HUES48 (cell line): ENCODE results near the gene RMND1.
A peak's percentile ranks its signal among the peaks of the same experiment; 100 is the strongest.

Experiments used
- H3K27ac ChIP-seq: one replicate; pipeline ENCODE4 v1.7.0; 2013; ENCODE audit warnings: low read depth, low read length, inconsistent platforms
- H3K27me3 ChIP-seq: 2 replicates; pipeline ENCODE4 v1.6.1; 2013; ENCODE audit warnings: mild to moderate bottlenecking, low read length; ENCODE audit not compliant: control insufficient read depth, insufficient read depth
- H3K36me3 ChIP-seq: 2 replicates; pipeline ENCODE4 v1.6.1; 2013; ENCODE audit warnings: low read length; ENCODE audit not compliant: control insufficient read depth, insufficient read depth
- H3K4me1 ChIP-seq: 2 replicates; pipeline ENCODE4 v1.6.1; 2013; ENCODE audit warnings: mild to moderate bottlenecking, low read length; ENCODE audit not compliant: control insufficient read depth, insufficient read depth
- H3K4me3 ChIP-seq: 2 replicates; pipeline ENCODE4 v1.5.1; 2013; ENCODE audit warnings: mild to moderate bottlenecking, low read depth, low read length
- H3K9ac ChIP-seq: 2 replicates; pipeline ENCODE4 v1.6.1; 2013; ENCODE audit warnings: mild to moderate bottlenecking, low read depth, low read length, moderate library complexity
- H3K9me3 ChIP-seq: 2 replicates; pipeline ENCODE4 v1.6.1; 2013; ENCODE audit warnings: low read length; ENCODE audit not compliant: control insufficient read depth, insufficient read depth

The RMND1 gene

GRCh38 chr6:151393410-151393809 is 58.5 kb downstream of the RMND1 start:
- H3K9ac ChIP-seq, result no peak overlapping the region
- H3K36me3 ChIP-seq, result peaks cover 10% of the 10 kb centered on the region
- no peak overlapping the region for H3K27ac ChIP-seq
- peaks cover 10% of the 10 kb centered on the region for H3K4me1 ChIP-seq
- no peaks in the 10 kb centered on the region for H3K27me3 ChIP-seq
- no peaks in the 10 kb centered on the region for H3K9me3 ChIP-seq
- peak overlapping the region; percentile 93; the same call in 1 of the 2 replicates for H3K4me3 ChIP-seq

DNA sequence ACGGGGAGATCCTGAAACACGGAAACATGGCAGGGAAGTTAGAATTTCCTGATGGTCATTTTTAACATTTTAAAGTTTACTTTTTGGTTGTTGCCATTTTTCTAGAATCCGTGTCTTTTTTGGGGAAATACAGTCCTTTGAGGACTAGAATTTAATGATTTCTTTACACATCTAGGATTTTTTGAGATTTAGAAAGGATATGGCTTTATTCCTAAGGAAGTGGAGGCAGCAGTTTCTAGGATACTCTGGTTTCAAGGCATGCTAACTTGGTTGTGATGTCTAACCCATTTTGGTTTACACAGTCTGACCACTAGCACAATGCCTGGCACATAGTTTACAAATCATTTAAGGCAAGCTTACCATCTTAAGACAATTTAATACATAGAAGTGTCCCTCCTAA is 59.5 kb downstream of the RMND1 start:
- H3K9me3 ChIP-seq, result no peaks in the 10 kb centered on the region
- H3K27ac ChIP-seq, result peak overlapping the region; percentile 100
- no peaks in the 10 kb centered on the region for H3K27me3 ChIP-seq
- peak overlapping the region; percentile 87 for H3K9ac ChIP-seq
- H3K4me1 ChIP-seq, result peaks cover 10% of the 10 kb centered on the region
- peak overlapping the region; percentile 93 for H3K4me3 ChIP-seq
- peaks cover 11% of the 10 kb centered on the region for H3K36me3 ChIP-seq

- Histone ChIP-seq H3K9ac (peak within 1 kb of the TSS; percentile 95), H3K4me1 (peaks cover 10% of the 10 kb centered on the region)
Observed at GRCh38 chr6:151391471-151392413, 60.2 kb downstream of the RMND1 start, which contains the start of gene ZBTB2. Gene ZBTB2 (minus strand): TSS chr6:151391559. CDS start chr6:151373637, 17,922 bp downstream.

DNA sequence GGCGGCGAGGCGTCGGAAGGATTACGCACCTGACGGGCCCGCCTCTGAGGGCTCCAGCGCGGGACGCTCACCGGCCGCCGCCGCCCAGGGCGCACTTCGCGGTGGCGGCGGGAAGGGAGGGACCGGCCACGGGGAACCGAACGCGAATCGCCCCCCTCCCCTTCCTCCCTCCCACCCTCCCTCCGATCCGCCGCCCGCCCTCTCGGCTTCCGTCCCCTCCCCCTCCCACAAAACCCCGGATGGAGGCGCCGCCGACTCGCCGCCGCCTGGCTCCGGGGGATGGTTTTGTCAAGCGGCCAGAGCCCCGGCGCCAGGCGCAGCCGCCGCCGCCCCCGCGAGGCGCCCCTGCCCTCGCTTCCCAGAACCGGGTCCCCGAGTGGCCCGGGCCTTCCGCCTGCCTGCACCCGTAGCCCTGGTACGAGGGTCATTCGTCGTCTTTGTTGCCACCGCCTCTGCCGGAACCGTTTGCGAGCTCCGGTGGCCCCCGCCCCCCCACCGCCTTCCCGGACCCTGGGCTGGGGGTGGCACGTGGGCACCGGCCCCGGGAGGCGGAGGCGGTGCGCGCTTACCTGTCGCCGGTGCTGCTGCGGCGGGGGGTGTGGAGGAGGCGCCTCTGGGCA is 61.0 kb downstream of the RMND1 start:
- Histone ChIP-seq H3K36me3 (peaks cover 10% of the 10 kb centered on the region), H3K9me3 (no peaks in the 10 kb centered on the region), H3K27ac (peak overlapping the region; percentile 100), H3K4me1 (peaks cover 10% of the 10 kb centered on the region), H3K4me3 (peak overlapping the region; percentile 93), H3K9ac (peak overlapping the region; percentile 95), H3K27me3 (no peaks in the 10 kb centered on the region)

More at GRCh38 chr6:151391471-151392413, 60.2 kb downstream of the RMND1 start, which contains the start of gene ZBTB2:
- H3K4me3 ChIP-seq, result peak within 1 kb of the TSS; percentile 93
- peak within 1 kb of the TSS; percentile 100 for H3K27ac ChIP-seq
- no peaks in the 10 kb centered on the region for H3K9me3 ChIP-seq
- H3K36me3 ChIP-seq, result peaks cover 10% of the 10 kb centered on the region
- no peaks in the 10 kb centered on the region for H3K27me3 ChIP-seq

GRCh38 chr6:151390276-151390850 is 61.6 kb downstream of the RMND1 start:
- no peaks in the 10 kb centered on the region for H3K27me3 ChIP-seq
- H3K9me3 ChIP-seq, result no peaks in the 10 kb centered on the region
- H3K4me1 ChIP-seq, result peaks cover 10% of the 10 kb centered on the region
- peaks cover 8% of the 10 kb centered on the region for H3K36me3 ChIP-seq
- peak overlapping the region; percentile 93 for H3K4me3 ChIP-seq
- peak overlapping the region; percentile 96 for H3K9ac ChIP-seq
- peak overlapping the region; percentile 100 for H3K27ac ChIP-seq

GRCh38 chr6:151389618-151390275 is 62.2 kb downstream of the RMND1 start:
- no peaks in the 10 kb centered on the region for H3K9me3 ChIP-seq
- peaks cover 10% of the 10 kb centered on the region for H3K4me1 ChIP-seq

DNA sequence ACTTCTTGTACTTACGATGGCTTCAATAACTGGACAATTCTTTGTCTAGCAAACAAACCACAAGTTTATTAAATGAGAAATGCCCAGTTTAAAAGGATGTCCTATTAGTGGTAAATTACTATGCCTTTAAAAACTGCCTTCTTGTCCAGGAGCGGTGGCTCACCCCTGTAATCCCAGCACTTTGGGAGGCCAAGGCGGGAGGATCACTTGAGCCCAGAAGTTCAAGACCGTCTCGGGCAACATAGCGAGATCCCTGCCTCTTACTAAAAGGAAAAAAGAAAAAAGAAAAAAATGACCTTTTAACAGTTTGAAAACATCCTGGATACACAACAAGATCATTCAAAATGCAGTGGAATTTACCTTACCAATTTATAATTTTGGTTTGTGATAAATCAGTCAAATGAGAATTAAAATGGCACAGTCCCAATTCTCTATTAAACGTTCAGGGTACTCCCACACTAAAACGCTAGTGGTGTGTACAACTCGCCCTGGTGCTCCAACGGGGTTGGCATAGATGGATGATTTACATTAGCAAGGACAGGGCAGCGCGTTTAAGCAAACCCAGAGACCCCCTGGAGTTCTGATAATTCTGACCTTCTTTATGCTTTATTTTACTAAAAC is 62.8 kb downstream of the RMND1 start:
- peaks cover 10% of the 10 kb centered on the region for H3K4me1 ChIP-seq
- H3K36me3 ChIP-seq, result peaks cover 7% of the 10 kb centered on the region
- no peaks in the 10 kb centered on the region for H3K9me3 ChIP-seq
- H3K27ac ChIP-seq, result peak overlapping the region; percentile 100
- peak overlapping the region; percentile 96 for H3K9ac ChIP-seq
- H3K4me3 ChIP-seq, result peak overlapping the region; percentile 93
- no peaks in the 10 kb centered on the region for H3K27me3 ChIP-seq

More at GRCh38 chr6:151389618-151390275, 62.2 kb downstream of the RMND1 start:
- H3K4me3 ChIP-seq, result peak overlapping the region; percentile 93
- no peaks in the 10 kb centered on the region for H3K27me3 ChIP-seq
- H3K36me3 ChIP-seq, result peaks cover 7% of the 10 kb centered on the region
- H3K27ac ChIP-seq, result peak overlapping the region; percentile 100
- H3K9ac ChIP-seq, result peak overlapping the region; percentile 96

- Histone ChIP-seq H3K27ac (no peak overlapping the region), H3K36me3 (peaks cover 8% of the 10 kb centered on the region), H3K4me1 (peaks cover 9% of the 10 kb centered on the region), H3K4me3 (no peak overlapping the region), H3K9ac (no peak overlapping the region), H3K27me3 (no peaks in the 10 kb centered on the region), H3K9me3 (no peaks in the 10 kb centered on the region)
Observed at GRCh38 chr6:151388236-151388635, 63.7 kb downstream of the RMND1 start.

GRCh38 chr6:151387175-151387970 is 64.6 kb downstream of the RMND1 start:
- Histone ChIP-seq H3K9ac (no peak overlapping the region), H3K27me3 (no peaks in the 10 kb centered on the region), H3K4me1 (peaks cover under 1% of the 10 kb centered on the region; the same call in 1 of the 2 replicates), H3K9me3 (no peaks in the 10 kb centered on the region), H3K36me3 (peaks cover 10% of the 10 kb centered on the region), H3K4me3 (no peak overlapping the region), H3K27ac (no peak overlapping the region)
